SK-N-MC (cell line): Measurements from ENCODE around the gene SLC20A1.

Source experiments
- DNase-seq: peaks from one replicate; pipeline ENCODE4 v3.0.0-alpha.2; 2011; ENCODE audit warnings: low read depth, low spot score
- H3K27ac ChIP-seq: fragments of 200-600 bp; sonication (generic); 2 replicates; pipeline ENCODE4 v1.5.1; 2016; ENCODE audit warnings: mixed run types
- H3K36me3 ChIP-seq: fragments of 200-600 bp; sonication (generic); 2 replicates; pipeline ENCODE4 v1.6.1; 2017; ENCODE audit warnings: antibody characterized with exemption, low read length, mixed read lengths; ENCODE audit not compliant: insufficient read depth
- H3K4me3 ChIP-seq: fragments of 200-600 bp; sonication (generic); 2 replicates; pipeline ENCODE4 v1.5.1; 2016
- H3K9ac ChIP-seq: fragments of 200-600 bp; sonication (generic); 2 replicates; pipeline ENCODE4 v1.8.0; 2017; ENCODE audit warnings: mixed run types, mixed read lengths; ENCODE audit not compliant: insufficient read length
- H3K9me3 ChIP-seq: fragments of 200-600 bp; sonication (generic); 2 replicates; pipeline ENCODE4 v1.6.1; 2017; ENCODE audit warnings: low read depth, mild to moderate bottlenecking, antibody characterized with exemption, low read length, moderate library complexity, mixed read lengths
- EZH2 ChIP-seq: fragments of 200-600 bp; sonication (generic); IDR thresholded peaks from one replicate; pipeline ENCODE4 v1.6.1; 2017; ENCODE audit warnings: antibody characterized with exemption
- FOXP2 ChIP-seq: optimal IDR thresholded peaks from 2 replicates; pipeline ENCODE3; 2011; ENCODE audit warnings: mild to moderate bottlenecking, moderate library complexity; ENCODE audit not compliant: insufficient read depth; ENCODE audit errors: extremely low read length, control extremely low read depth
- POLR2AphosphoS5 ChIP-seq: IDR thresholded peaks from 2 replicates; pipeline ENCODE4 v1.6.1; 2012; ENCODE audit warnings: mild to moderate bottlenecking, low read depth, low read length, borderline replicate concordance

Gene SLC20A1, protein sequence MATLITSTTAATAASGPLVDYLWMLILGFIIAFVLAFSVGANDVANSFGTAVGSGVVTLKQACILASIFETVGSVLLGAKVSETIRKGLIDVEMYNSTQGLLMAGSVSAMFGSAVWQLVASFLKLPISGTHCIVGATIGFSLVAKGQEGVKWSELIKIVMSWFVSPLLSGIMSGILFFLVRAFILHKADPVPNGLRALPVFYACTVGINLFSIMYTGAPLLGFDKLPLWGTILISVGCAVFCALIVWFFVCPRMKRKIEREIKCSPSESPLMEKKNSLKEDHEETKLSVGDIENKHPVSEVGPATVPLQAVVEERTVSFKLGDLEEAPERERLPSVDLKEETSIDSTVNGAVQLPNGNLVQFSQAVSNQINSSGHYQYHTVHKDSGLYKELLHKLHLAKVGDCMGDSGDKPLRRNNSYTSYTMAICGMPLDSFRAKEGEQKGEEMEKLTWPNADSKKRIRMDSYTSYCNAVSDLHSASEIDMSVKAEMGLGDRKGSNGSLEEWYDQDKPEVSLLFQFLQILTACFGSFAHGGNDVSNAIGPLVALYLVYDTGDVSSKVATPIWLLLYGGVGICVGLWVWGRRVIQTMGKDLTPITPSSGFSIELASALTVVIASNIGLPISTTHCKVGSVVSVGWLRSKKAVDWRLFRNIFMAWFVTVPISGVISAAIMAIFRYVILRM

DNA sequence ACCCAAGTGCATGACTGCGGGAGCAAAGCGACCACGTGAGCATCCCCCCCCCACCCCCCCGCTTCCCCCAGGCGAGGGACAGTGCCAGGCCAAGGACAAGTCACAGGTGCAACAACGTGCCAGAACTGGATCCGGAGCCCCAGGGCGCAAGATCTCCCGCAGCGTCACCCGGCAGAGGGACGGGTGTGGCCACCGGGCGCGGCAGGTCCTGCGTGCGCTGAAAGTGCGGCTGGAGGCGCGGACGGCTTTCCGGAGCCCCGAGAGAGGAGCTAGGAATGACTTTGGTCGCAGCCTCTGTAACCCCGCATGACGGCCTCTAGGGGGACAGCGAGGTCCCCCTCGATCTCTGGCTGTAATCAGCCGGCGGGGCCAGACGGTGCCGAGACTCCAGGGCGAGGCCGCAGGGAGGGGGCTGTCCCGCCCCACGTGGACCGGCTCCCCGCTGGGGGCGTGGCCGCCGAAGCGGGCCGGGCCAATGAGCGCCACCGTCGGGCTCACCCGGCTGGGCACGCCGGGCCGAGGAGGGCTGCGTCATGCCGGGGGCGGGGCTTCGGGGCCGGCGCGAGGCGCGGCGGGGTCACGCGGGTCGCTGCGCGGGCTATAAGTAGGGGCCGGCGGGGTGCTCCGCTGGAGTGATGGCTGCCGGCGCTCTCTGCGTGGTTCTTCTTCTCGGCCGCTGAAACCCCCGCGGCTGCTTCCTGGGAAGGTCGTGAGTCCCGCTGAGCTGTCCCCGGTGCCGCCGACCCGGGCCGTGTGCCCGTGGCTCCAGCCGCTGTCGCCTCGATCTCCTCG, at the start of gene SLC20A1:
SLC20A1 (plus strand) TSS at position 630 of the 792 bp plus-strand sequence. CDS start 890 bp downstream, outside the sequence.
- TF ChIP-seq FOXP2 = peak; percentile 31
- peak; percentile 82 for TF ChIP-seq POLR2AphosphoS5
- TF ChIP-seq EZH2 = no peak
- DNase-seq = no peak
- Histone ChIP-seq H3K9ac (peak within 1 kb of the TSS; percentile 96), H3K27ac (peak within 1 kb of the TSS; percentile 83), H3K36me3 (peaks cover 38% of the 10 kb centered on the region), H3K4me3 (peak within 1 kb of the TSS; percentile 95), H3K9me3 (no peaks in the 10 kb centered on the region)

DNA sequence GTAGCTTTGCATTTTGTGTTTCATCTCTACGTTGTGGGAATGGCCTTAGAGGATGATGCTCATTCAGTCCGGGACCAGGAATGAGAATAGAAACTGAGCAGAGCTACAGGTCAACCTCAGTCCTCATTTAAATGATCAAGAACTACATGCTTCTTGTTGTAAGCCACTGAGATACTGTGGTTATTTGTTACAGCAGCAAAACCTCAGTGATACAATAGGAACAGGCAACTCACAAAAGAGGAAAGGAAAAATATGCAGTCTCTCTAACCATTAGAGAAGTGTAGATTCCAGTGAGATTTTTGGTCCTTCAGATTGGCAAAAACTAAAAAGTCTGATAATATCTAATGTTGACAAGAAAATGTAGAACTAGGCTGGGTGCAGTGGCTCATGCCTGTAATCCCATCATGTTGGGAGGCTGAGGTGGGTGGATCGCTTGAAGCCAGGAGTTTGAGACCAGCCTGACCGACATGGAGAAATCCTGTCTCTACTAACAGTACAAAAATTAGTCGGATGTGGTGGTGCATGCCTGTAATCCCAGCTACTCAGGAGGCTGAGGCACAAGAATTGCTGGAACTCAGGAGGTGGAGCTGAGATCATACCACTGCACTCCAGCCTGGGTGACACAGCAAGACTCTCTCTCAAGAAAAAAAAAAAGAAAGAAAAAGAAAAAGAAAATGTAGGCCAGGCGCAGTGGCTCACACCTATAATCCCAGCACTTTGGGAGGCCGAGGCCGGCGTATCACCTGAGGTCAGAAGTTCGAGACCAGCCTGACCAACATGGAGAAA, 48.0 kb upstream of the SLC20A1 start:
- H3K9me3 ChIP-seq = no peaks in the 10 kb centered on the region
- no peak overlapping the region for H3K4me3 ChIP-seq
- H3K9ac ChIP-seq = no peak overlapping the region
- H3K36me3 ChIP-seq = no peaks in the 10 kb centered on the region
- no peak for TF ChIP-seq FOXP2
- TF ChIP-seq POLR2AphosphoS5 = no peak
- no peak for TF ChIP-seq EZH2
- H3K27ac ChIP-seq = no peak overlapping the region
- DNase-seq = no peak

DNA sequence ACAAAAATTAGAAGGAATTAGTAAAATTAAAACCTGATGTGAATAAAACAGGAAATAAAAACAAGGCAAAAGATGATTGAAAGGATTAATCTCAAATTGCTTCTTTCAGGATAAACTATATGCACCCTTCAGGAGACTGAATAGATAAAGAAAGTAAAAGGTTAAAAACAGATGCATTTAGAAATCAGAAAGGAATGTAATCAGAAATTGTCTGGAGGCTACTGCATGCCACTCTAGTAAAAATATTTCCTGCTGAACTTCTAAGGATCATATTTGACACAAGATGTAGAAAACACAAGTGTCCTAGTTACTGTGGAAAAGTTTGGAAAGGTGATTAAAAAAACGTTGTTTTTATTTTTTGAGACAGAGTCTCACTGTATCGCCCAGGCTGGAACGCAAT, 45.1 kb upstream of the SLC20A1 start:
- no peaks in the 10 kb centered on the region for H3K36me3 ChIP-seq
- no peaks in the 10 kb centered on the region for H3K9me3 ChIP-seq
- no peak overlapping the region for H3K27ac ChIP-seq
- TF ChIP-seq EZH2 (no peak), POLR2AphosphoS5 (no peak)
- peak overlapping the region; percentile 58 for H3K4me3 ChIP-seq
- DNase-seq = no peak
- peak overlapping the region; percentile 59 for H3K9ac ChIP-seq

DNA sequence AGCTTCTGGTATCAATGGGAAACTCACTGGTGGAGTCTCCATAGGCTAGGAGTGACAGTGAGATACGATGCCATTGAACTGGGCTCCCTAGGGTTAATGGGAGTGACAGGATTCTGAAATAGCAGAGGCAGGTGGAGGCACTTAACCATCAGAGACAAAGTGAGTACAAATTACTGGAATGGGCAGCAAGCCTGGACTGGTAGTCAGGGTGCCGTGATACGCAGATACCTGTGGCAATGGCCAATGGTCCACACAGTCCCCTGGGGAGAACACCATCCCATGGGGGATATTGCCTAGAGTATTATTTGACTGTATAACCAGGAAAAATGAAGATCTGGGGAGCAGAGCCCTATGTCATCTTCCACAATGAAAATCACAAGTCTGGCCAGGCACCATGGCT, 44.0 kb upstream of the SLC20A1 start:
- H3K27ac ChIP-seq = no peak overlapping the region
- H3K4me3 ChIP-seq = no peak overlapping the region
- H3K9ac ChIP-seq = no peak overlapping the region
- no peak for TF ChIP-seq FOXP2
- no peak for TF ChIP-seq EZH2
- TF ChIP-seq POLR2AphosphoS5 = no peak
- H3K9me3 ChIP-seq = no peaks in the 10 kb centered on the region
- H3K36me3 ChIP-seq = no peaks in the 10 kb centered on the region
- DNase-seq = no peak

DNA sequence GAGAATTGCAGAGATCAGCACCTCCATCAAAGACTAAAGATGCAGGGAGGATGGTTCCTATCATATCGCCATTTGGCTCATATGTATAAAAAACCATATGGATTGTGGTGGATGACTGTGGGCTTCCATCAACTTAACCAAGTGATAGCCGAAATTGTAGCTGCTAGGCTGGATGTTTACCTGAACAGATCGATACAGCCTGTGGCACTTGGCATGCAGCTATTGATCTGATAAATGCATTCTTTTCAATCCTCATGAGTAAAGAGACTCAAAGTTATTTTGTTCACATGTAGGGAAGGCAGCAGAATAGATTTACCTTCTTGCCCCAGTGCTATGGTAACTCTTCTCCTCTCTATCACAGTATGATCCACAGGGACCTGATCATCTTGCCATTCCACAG, 42.8 kb upstream of the SLC20A1 start:
- DNase-seq = no peak
- TF ChIP-seq EZH2 (no peak), POLR2AphosphoS5 (no peak), FOXP2 (no peak)
- Histone ChIP-seq H3K36me3 (no peaks in the 10 kb centered on the region), H3K9me3 (no peaks in the 10 kb centered on the region), H3K27ac (no peak overlapping the region), H3K4me3 (no peak overlapping the region), H3K9ac (no peak overlapping the region)

DNA sequence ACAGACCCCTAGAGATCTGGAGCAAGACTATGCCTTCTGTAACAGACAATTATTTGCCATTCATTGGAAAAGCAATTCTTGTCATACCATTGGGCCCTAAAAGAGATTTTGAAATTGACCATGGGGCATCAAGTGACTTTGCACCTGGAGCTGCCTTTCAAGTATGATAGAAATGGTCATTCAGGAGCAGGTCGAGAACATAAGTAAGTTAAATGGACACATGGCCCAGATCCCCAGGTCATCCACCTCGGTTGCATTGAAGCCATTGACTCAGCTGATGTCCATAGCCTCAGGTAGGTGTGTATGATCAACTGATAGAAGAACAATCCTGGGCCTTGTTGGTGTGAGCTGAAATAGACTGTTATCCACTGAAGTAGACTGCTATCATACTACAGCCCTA, 42.0 kb upstream of the SLC20A1 start:
- DNase-seq = no peak
- TF ChIP-seq FOXP2 = no peak
- no peak for TF ChIP-seq POLR2AphosphoS5
- no peak for TF ChIP-seq EZH2
- Histone ChIP-seq H3K27ac (no peak overlapping the region), H3K9ac (no peak overlapping the region), H3K4me3 (no peak overlapping the region), H3K9me3 (no peaks in the 10 kb centered on the region), H3K36me3 (no peaks in the 10 kb centered on the region)

DNA sequence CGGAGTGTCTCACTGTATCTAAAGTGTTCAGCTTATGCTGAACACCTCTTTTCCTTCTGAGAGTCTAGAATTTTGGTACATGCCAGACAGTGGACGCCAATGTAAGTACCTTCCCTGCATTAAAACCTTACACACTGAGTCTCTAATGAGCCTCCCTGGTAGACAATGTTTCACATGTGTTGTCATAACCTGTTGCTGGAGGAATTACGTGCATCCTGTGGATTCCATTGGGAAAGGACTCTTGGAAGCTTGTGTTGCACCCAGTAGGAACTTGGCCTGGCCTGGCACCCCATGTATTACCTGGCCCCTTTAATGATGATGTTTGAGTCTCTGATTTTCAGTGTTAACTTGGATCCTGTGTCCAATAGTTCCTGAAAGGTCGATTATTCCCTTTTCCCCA, 40.8 kb upstream of the SLC20A1 start:
- DNase-seq = no peak
- H3K4me3 ChIP-seq = no peak overlapping the region
- TF ChIP-seq EZH2 (no peak), FOXP2 (no peak), POLR2AphosphoS5 (no peak)

More for the DNA sequence above, 40.8 kb upstream of the SLC20A1 start:
- Histone ChIP-seq H3K36me3 (no peaks in the 10 kb centered on the region), H3K9ac (no peak overlapping the region), H3K9me3 (no peaks in the 10 kb centered on the region), H3K27ac (no peak overlapping the region)
